ENCODE results near the gene SEPHS2. TPM values are rescaled to one million over a fixed set of nuclear protein-coding genes. Genes with fewer than 3 reads are reported as not detected.

The SEPHS2 gene
- total and polyA plus RNA-seq, 2 of the 8 experiments (the other 6 are each of a cell fraction or from before 2014, with no cell fraction given): 28.2 to 61.8 TPM

GRCh38 chr16:30394592-30395154 is 51.0 kb downstream of the SEPHS2 start:
- Histone ChIP-seq H2AK5ac (ENCODE audit: low read depth, low read length) (0 out of 2 replicates have a peak overlapping the region, but pooled peaks have one; percentile 28), H3K56ac (replicated peaks; ENCODE audit: insufficient read length, low read depth, low read length) (peak overlapping the region; percentile 92), H3K14ac (ENCODE audit: insufficient read length) (peak overlapping the region; percentile 21), H3K36me3 (ENCODE audit: control insufficient read depth in 2 of 4, insufficient read depth in 4 of 4, low read length in 3 of 4) (peaks cover 4 to 21% (median 14%) of the 10 kb centered on the region in 4 experiments; a peak in 6 of 8 replicates), H3K9ac (replicated peaks in 1 of 4; ENCODE audit: extremely low read depth in 1 of 4, low read depth in 3 of 4, low read length in 3 of 4) (peak overlapping the region; percentile 89 to 98 (median 93)), H3K18ac (ENCODE audit: extremely low read depth, low read length) (peak overlapping the region; percentile 98), H3K4me2 (ENCODE audit: insufficient read depth in 1 of 2, low read depth in 2 of 2, low read length in 2 of 2) (peak overlapping the region; percentile 75 to 93), H3K4me3 (ENCODE audit: extremely low read depth in 1 of 4, insufficient read depth in 2 of 4, low read depth in 3 of 4, low read length in 4 of 4) (peak overlapping the region; percentile 72 to 98 (median 92)), H3K4me1 (replicated peaks in 1 of 4; ENCODE audit: control insufficient read depth in 3 of 4, insufficient read depth in 4 of 4, low read length in 3 of 4) (peaks cover 0 to 12% (median 7%) of the 10 kb centered on the region in 4 experiments; a peak in 6 of 7 replicates), H3K9me3 (ENCODE audit: insufficient read depth in 2 of 2, low read depth in 1 of 2, low read length in 1 of 2) (no peaks in the 10 kb centered on the region), H3K23me2 (ENCODE audit: low read depth, low read length) (peaks cover 8% of the 10 kb centered on the region; the same call in 1 of the 2 replicates), H2BK5ac (ENCODE audit: low read depth, low read length) (peak overlapping the region; percentile 97), H3K79me1 (ENCODE audit: low read depth, low read length) (no peaks in the 10 kb centered on the region; the same call in 1 of the 2 replicates), H2BK15ac (ENCODE audit: low read length) (peak overlapping the region; percentile 92; the same call in 1 of the 2 replicates), H2BK120ac (replicated peaks; ENCODE audit: low read depth, low read length) (peak overlapping the region; percentile 75), H2AFZ (ENCODE audit: low read length) (peak overlapping the region; percentile 11; the same call in 1 of the 2 replicates), H3K23ac (ENCODE audit: insufficient read length) (no peak overlapping the region), H3K27me3 (replicated peaks in 1 of 4; ENCODE audit: control insufficient read depth in 3 of 4, extremely low read depth in 1 of 4, insufficient read depth in 3 of 4, low read length in 3 of 4) (no peaks in the 10 kb centered on the region), H4K91ac (replicated peaks; ENCODE audit: insufficient read length, low read length) (peak overlapping the region; percentile 34), H3K4ac (replicated peaks; ENCODE audit: insufficient read length, low read depth, low read length) (peak overlapping the region; percentile 87), H2BK12ac (ENCODE audit: low read depth, low read length) (0 out of 2 replicates have a peak overlapping the region, but pooled peaks have one; percentile 75), H4K8ac (ENCODE audit: extremely low read depth, insufficient read depth, low read length) (peak overlapping the region; percentile 98), H2BK20ac (ENCODE audit: low read length) (no peak overlapping the region), H4K20me1 (replicated peaks in 1 of 2; ENCODE audit: control insufficient read depth in 1 of 2, insufficient read depth in 2 of 2, low read length in 2 of 2) (peaks cover 12 to 17% of the 10 kb centered on the region in 2 experiments), H4K5ac (ENCODE audit: insufficient read length, low read depth, low read length) (peak overlapping the region; percentile 93), H3K79me2 (ENCODE audit: control insufficient read depth in 1 of 2, insufficient read depth in 2 of 2, low read length in 2 of 2) (peaks cover 5 to 21% of the 10 kb centered on the region in 2 experiments; a peak in 2 of 4 replicates), H3K27ac (ENCODE audit: low read depth, low read length) (peak overlapping the region; percentile 88)
- DNase-seq (ENCODE audit: low read depth in 1 of 2, low spot score in 2 of 2): no peak
- POLR2A ChIA-PET (ENCODE audit: partially characterized antibody): interaction anchor here (0.5 to 12.6 kb wide), 19 partner anchors 9 to 329 kb away, joined by 3 to 151 read pairs (median 4); partner anchors contain the start of genes ALDOA, CD2BP2, DCTPP1 and MYL11
- FAIRE-seq: no peak
- 2% methylated on average over 22 of the region's 31 CpGs; no CpG with 5 or more reads in 1 of the 2 experiments for WGBS, 2 experiments (ENCODE audit: extremely low coverage in 1 of 2, insufficient coverage in 1 of 2, insufficient read length in 1 of 2, insufficient replicate concordance in 2 of 2, low coverage in 1 of 2, low lambda C conversion rate in 2 of 2, missing lambda C conversion rate in 1 of 2)
- CTCF ChIA-PET (ENCODE audit: partially characterized antibody): interaction anchor here (0.6 to 2.4 kb wide), 7 partner anchors 11 to 204 kb away, joined by 3 to 20 read pairs (median 5); partner anchors contain the start of gene ZNF771
- no peak for TF ChIP-seq TCF12 (IDR thresholded peaks at IDR 0.05; ENCODE audit: low read depth, low read length)
- TF ChIP-seq KDM1A (IDR thresholded peaks at IDR 0.05; ENCODE audit: borderline replicate concordance, low read length): no peak
- no peak for TF ChIP-seq RBBP5 (IDR thresholded peaks at IDR 0.05; ENCODE audit: borderline replicate concordance, low read depth, low read length)
- no peak for TF ChIP-seq CBX5 (IDR thresholded peaks at IDR 0.05; ENCODE audit: low read depth, low read length)
- no peak for TF ChIP-seq MAFK (IDR thresholded peaks at IDR 0.05; ENCODE audit: low read depth, low read length)
- TF ChIP-seq MAX (IDR thresholded peaks at IDR 0.05): no peak
- no peak for TF ChIP-seq BCL11A (IDR thresholded peaks at IDR 0.05; ENCODE audit: low read depth in 2 of 2, low read length in 2 of 2)
- TF ChIP-seq RAD21 (IDR thresholded peaks at IDR 0.05 in 1 of 2, conservative IDR thresholded peaks at IDR 0.05 in 1 of 2; ENCODE audit: low read depth in 2 of 2, low read length in 2 of 2): no peak; a peak in 1 of 4 replicates
- TF ChIP-seq TAF7 (optimal IDR thresholded peaks at IDR 0.05; ENCODE audit: borderline replicate concordance, low read depth, low read length): peak; percentile 29
- no peak for TF ChIP-seq YY1 (IDR thresholded peaks at IDR 0.05; ENCODE audit: low read depth, low read length)
